Activated CD4-positive, alpha-beta memory T cell treated with anti-CD3 and anti-CD28 coated beads, Interleukin-2, amount 10 ng/mL, durations not matched to agents 7 days and 5 days (primary cell): Measurements from ENCODE around the gene TLR3. TPM values are rescaled to one million over a fixed set of nuclear protein-coding genes. Genes with fewer than 3 reads are reported as not detected.

Experiments used
- CTCF ChIA-PET: fragments of 350-600 bp; sonication (Branson Sonifier 250); formaldehyde crosslinking; loops from one replicate; lab custom pipeline; 2021; ENCODE audit warnings: antibody characterized with exemption, inconsistent platforms; lab: Charles Lee
- POLR2A ChIA-PET: fragments of 350-600 bp; sonication (Branson Sonifier 250); formaldehyde crosslinking; loops from one replicate; lab custom pipeline; 2021; ENCODE audit warnings: antibody characterized with exemption; lab: Charles Lee
- DNase-seq: peaks from one replicate; pipeline ENCODE4 v3.0.0-alpha.2; 2020
- H3K27ac Mint-ChIP-seq: one replicate; pipeline ENCODE4 v1.8.0; 2021; ENCODE audit warnings: mild to moderate bottlenecking, mixed read lengths
- H3K27me3 Mint-ChIP-seq: one replicate; pipeline ENCODE4 v1.8.0; 2021; ENCODE audit warnings: mixed read lengths
- H3K36me3 Mint-ChIP-seq: one replicate; pipeline ENCODE4 v1.8.0; 2021; ENCODE audit warnings: low read depth, mixed read lengths
- H3K4me1 Mint-ChIP-seq: one replicate; pipeline ENCODE4 v1.8.0; 2021; ENCODE audit warnings: mixed read lengths
- H3K4me3 Mint-ChIP-seq: one replicate; pipeline ENCODE4 v1.8.0; 2021; ENCODE audit warnings: mild to moderate bottlenecking, mixed read lengths
- H3K9me3 Mint-ChIP-seq: one replicate; pipeline ENCODE4 v1.8.0; 2021; ENCODE audit warnings: mixed read lengths
- total RNA-seq, 2 experiments: library from RNA; stranded (reverse); gene quantifications; one replicate each; pipeline ENCODE4 v1.2.3, GENCODE V29; 2021

The TLR3 gene
- total RNA-seq, 2 experiments from 2014 or later, result 2.2 to 3.3 TPM

DNA sequence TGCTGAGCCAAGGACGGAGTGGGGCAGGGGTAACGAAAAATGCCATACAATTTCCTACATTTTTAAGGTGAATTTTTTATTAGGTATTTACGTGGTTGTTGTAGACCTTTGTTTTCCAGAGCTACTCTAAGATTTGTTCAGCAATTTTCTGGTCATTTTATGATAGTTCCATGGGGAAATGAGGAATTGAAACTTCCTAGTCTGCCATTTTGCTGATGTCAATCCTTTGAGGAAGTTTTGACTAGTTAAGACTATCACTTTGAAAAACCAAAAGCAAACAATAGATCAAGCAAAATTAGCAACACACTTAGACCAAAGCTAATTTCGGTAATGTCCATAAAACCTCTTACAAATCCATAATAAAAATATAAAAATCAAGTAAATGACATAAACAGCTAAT, 7.0 kb upstream of the TLR3 start:
- peaks cover 16% of the 10 kb centered on the region for H3K27me3 Mint-ChIP-seq
- no peak for DNase-seq
- no peak overlapping the region for H3K4me3 Mint-ChIP-seq
- H3K4me1 Mint-ChIP-seq, result peaks cover 10% of the 10 kb centered on the region
- POLR2A ChIA-PET, result no interaction called here
- no peak overlapping the region for H3K27ac Mint-ChIP-seq
- H3K9me3 Mint-ChIP-seq, result peaks cover 5% of the 10 kb centered on the region
- peaks cover 2% of the 10 kb centered on the region for H3K36me3 Mint-ChIP-seq
- CTCF ChIA-PET, result interaction anchor here (1.5 kb wide), 1 partner anchor 24 kb away, joined by 4 read pairs; no protein-coding TSS in a partner anchor

DNA sequence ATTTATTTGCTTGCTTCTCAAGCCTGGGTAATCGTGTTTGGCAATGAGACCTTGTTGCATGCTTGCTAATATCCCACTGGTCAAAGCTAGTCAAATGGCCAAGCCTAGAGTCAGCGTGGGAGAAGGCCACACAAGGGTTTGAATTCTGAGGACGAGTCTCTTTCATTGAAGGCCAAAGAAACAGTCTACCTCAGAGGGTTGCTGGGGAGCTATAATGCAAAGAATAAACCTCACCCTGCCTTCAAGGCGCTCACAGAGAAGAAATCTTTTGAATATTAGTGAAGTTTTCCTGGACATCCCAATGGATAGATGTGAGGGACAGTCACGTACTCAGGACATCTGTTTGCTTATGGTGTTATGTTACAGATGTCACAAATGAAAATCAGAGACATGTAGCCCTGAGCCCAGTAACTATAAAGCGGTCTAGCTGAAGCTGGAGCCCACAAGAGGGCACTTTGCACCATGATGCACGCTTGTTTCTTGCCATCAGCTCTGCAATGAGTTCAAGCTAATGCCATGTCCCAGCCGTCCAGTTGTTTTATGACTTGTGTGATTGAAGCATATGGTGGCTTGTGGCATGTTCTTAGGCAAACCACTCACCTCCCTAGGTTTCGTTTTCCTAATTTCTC, 1.1 kb upstream of the TLR3 start:
- peaks cover 5% of the 10 kb centered on the region for H3K27me3 Mint-ChIP-seq
- no peak overlapping the region for H3K27ac Mint-ChIP-seq
- H3K36me3 Mint-ChIP-seq, result no peaks in the 10 kb centered on the region
- CTCF ChIA-PET, result interaction anchor here (0.8 to 3.2 kb wide), 8 partner anchors 9 to 136 kb away, joined by 3 to 37 read pairs (median 6); partner anchors contain the start of gene CYP4V2
- H3K9me3 Mint-ChIP-seq, result no peaks in the 10 kb centered on the region
- no peak overlapping the region for H3K4me3 Mint-ChIP-seq
- POLR2A ChIA-PET, result interaction anchor here (2.4 kb wide), 1 partner anchor 124 kb away, joined by 12 read pairs; the partner anchor contains the start of gene CYP4V2
- peak; percentile 51 for DNase-seq
- H3K4me1 Mint-ChIP-seq, result peaks cover 15% of the 10 kb centered on the region

DNA sequence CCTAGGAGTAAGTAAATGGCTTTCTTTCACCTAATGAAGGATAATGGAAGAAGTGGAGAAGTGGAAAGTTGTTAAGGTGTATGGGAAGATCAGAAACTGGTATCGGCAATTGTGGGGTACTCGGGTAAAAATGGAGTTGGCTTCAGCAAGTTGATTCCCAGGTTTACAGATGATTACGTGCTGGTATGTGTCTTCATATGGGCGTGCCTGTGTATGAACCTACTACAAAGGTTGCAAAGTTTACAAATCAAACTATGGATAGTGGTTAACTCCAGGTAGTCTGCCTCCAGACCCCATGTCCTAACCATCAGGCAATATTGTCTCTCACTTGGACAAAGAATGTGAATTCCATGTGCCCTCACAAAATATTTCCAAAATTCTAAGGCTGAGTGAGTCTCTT, 773 bp downstream of the TLR3 start:
- POLR2A ChIA-PET, result no interaction called here
- no peaks in the 10 kb centered on the region for H3K36me3 Mint-ChIP-seq
- no peaks in the 10 kb centered on the region for H3K9me3 Mint-ChIP-seq
- peak overlapping the region; percentile 69 for H3K4me3 Mint-ChIP-seq
- CTCF ChIA-PET, result interaction anchor here (3.1 to 3.2 kb wide), 2 partner anchors 67 to 122 kb away, joined by 21 to 37 read pairs; partner anchors contain the start of gene CYP4V2
- no peak overlapping the region for H3K27ac Mint-ChIP-seq
- peaks cover 2% of the 10 kb centered on the region for H3K27me3 Mint-ChIP-seq
- H3K4me1 Mint-ChIP-seq, result peaks cover 15% of the 10 kb centered on the region
- DNase-seq, result no peak

DNA sequence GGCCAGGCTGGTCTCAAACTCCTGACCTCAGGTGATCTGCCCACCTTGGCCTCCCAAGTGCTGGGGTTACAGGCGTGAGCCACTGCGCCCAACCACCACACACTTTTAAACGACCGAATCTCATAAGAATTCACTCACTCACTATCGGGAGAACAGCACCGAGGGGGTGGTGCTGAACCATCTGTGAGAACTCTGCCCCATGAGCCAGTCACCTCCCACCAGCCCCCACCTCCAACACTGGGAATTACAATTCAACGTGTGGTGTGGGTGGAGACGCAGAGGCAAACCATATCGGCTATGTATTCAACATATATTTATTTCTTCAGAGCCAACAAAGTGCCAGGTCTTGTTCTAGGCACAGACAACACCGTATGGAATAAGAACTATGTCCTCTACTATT, 3.6 kb downstream of the TLR3 start:
- ChIA-PET CTCF (no interaction called here), POLR2A (no interaction called here)
- H3K27ac Mint-ChIP-seq, result no peak overlapping the region

DNA sequence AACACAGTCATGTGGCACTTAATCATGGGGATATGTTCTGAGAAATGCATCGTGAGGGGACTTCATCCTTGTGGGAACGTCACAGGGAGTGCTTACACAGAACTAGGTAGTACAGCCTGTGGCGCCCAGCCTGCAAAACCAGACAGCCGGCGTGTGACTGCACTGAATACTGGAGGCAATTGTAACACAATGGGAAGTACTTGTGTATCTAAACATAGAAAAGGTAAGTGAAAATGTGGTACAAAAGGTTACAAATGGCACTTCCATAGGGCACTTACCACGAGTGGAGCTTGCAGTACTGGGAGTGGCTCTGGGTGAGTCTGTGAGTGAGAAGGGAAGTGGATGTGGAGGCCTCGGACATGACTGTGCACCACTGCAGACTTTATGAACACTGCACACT, 5.2 kb downstream of the TLR3 start:
- POLR2A ChIA-PET, result no interaction called here
- Mint-ChIP-seq H3K27me3 (no peaks in the 10 kb centered on the region), H3K4me3 (no peak overlapping the region), H3K36me3 (no peaks in the 10 kb centered on the region), H3K9me3 (no peaks in the 10 kb centered on the region), H3K27ac (no peak overlapping the region), H3K4me1 (peaks cover 8% of the 10 kb centered on the region)
- no peak for DNase-seq
- CTCF ChIA-PET, result no interaction called here

More for the DNA sequence above, 3.6 kb downstream of the TLR3 start:
- Mint-ChIP-seq H3K36me3 (no peaks in the 10 kb centered on the region), H3K4me3 (no peak overlapping the region), H3K9me3 (no peaks in the 10 kb centered on the region), H3K27me3 (no peaks in the 10 kb centered on the region), H3K4me1 (peaks cover 14% of the 10 kb centered on the region)
- no peak for DNase-seq

DNA sequence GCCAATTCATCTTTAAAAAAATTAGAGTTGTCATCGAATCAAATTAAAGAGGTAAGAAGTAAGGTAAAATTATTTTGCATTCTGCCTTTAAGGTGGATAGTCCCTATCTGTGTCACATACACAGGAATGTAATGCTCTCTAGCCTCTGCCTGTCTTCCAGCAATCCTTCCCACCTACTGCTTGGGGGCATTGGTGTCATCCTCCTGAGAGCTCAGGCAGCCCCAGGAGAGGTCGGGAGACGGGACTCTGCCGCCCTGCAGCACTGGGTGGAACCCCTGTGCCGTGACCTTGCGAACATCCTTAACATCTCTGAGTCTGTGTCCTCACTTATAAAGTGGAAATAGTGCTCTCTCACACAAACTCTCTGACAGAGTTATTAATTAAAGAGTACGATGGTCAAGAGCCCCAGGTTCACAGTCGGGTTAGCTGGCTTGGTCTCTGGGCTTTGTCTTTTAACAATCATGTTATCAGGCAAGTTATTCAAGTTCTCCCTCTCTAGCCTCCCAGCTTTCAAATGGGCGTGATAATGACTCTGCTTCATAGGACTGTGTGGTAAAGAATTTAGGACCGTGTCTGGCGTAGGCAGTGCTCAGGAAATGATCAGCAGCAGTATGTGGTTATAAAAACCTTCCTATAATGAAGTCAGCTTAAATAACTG, 10.2 kb downstream of the TLR3 start:
- H3K4me1 Mint-ChIP-seq, result no peaks in the 10 kb centered on the region
- H3K36me3 Mint-ChIP-seq, result no peaks in the 10 kb centered on the region
- no peak for DNase-seq
- no peak overlapping the region for H3K27ac Mint-ChIP-seq
- no peaks in the 10 kb centered on the region for H3K9me3 Mint-ChIP-seq
- ChIA-PET CTCF (interaction anchor here (1.1 kb wide), 1 partner anchor 12 kb away, joined by 3 read pairs; no protein-coding TSS in a partner anchor), POLR2A (no interaction called here)
- H3K4me3 Mint-ChIP-seq, result no peak overlapping the region
- no peaks in the 10 kb centered on the region for H3K27me3 Mint-ChIP-seq

DNA sequence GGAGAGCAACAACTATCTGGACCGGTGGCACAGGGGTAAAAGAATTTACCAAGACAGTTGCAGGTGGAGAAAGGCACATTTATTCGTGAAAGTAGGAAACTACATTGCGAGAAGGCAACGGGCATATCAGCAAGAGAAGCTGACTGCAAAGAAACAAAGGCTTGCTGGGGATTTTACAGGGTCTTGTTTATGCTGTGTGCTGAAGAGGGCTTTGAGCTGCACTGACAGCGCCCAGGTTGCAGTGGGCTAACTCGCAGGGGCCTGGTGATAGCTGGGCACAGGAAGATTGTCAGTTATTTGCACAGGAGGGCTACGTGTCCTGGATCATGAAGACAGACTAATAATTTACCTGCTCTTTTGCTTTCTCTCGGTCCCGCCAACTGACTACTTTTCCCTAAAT, 10.7 kb downstream of the TLR3 start:
- no peaks in the 10 kb centered on the region for H3K9me3 Mint-ChIP-seq
- POLR2A ChIA-PET, result no interaction called here
- no peak overlapping the region for H3K27ac Mint-ChIP-seq
- no peak for DNase-seq
- H3K4me3 Mint-ChIP-seq, result no peak overlapping the region
- CTCF ChIA-PET, result interaction anchor here (1.1 kb wide), 1 partner anchor 13 kb away, joined by 3 read pairs; no protein-coding TSS in a partner anchor
- H3K4me1 Mint-ChIP-seq, result no peaks in the 10 kb centered on the region
- no peaks in the 10 kb centered on the region for H3K27me3 Mint-ChIP-seq
- H3K36me3 Mint-ChIP-seq, result no peaks in the 10 kb centered on the region

DNA sequence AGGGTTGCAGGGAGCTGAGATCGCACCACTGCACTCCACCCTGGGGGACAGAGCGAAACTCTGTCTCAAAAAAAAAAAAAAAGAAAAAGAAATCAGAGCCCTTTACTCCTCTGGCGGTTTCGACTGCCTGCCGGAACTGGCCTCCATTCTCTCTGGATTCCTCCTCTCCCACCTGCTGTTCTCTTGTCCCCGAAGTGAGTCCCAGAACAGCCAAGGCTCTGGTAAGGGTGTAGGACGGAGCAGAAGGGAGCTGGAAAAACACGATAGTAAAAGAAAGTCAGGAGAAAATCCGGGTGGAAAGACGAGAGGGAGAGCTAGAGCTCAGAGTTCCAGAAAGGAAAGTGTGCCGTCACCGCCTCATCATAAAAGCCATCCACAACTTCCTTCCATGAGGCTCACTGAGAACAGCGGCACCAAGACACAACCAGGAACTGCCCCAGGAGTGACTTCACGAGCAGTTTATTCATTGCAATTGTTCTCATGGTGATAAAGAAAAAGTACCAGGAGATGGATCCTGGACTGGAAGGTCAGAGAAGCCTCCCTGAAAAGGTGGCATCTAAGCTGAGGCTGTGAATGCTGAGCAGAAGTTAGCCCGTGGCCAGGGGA, 12.3 kb downstream of the TLR3 start:
- Mint-ChIP-seq H3K27ac (no peak overlapping the region), H3K4me1 (no peaks in the 10 kb centered on the region), H3K36me3 (no peaks in the 10 kb centered on the region), H3K27me3 (no peaks in the 10 kb centered on the region), H3K9me3 (no peaks in the 10 kb centered on the region), H3K4me3 (no peak overlapping the region)
- ChIA-PET CTCF (no interaction called here), POLR2A (no interaction called here)
- DNase-seq, result no peak

DNA sequence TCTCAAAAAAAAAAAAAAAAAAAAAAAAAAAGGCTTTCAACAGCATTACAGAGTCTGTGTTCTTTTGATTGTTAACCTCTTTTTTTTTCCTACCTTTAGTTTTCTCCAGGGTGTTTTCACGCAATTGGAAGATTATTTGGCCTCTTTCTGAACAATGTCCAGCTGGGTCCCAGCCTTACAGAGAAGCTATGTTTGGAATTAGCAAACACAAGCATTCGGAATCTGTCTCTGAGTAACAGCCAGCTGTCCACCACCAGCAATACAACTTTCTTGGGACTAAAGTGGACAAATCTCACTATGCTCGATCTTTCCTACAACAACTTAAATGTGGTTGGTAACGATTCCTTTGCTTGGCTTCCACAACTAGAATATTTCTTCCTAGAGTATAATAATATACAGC, 13.3 kb downstream of the TLR3 start:
- no peaks in the 10 kb centered on the region for H3K27me3 Mint-ChIP-seq
- H3K36me3 Mint-ChIP-seq, result no peaks in the 10 kb centered on the region
- H3K27ac Mint-ChIP-seq, result no peak overlapping the region
- no peaks in the 10 kb centered on the region for H3K9me3 Mint-ChIP-seq
- H3K4me3 Mint-ChIP-seq, result no peak overlapping the region
- POLR2A ChIA-PET, result no interaction called here
- CTCF ChIA-PET, result no interaction called here
- H3K4me1 Mint-ChIP-seq, result no peaks in the 10 kb centered on the region
- no peak for DNase-seq

DNA sequence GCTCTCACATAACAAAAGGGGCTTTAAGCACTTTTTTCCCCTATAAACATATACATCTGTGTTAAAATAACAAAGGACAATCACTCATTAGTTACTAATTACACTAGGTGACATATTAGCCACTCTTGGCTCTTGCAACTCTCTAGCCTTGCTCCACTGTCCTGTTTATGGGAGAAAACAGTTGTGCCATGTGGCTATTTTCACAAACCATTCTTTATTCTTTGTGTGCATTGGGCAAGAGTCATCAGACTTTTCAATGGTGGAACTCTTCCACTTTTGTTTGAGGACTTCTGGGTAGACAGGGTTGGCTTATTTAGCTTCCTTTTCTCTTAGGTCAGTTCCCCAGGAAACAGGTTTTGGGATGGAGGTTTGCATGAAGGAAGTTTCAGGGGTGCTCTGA, 19.6 kb downstream of the TLR3 start:
- ChIA-PET POLR2A (no interaction called here), CTCF (no interaction called here)
- Mint-ChIP-seq H3K27me3 (peaks cover 2% of the 10 kb centered on the region), H3K4me3 (no peak overlapping the region), H3K9me3 (no peaks in the 10 kb centered on the region), H3K4me1 (no peaks in the 10 kb centered on the region), H3K27ac (no peak overlapping the region), H3K36me3 (no peaks in the 10 kb centered on the region)
- DNase-seq, result no peak

DNA sequence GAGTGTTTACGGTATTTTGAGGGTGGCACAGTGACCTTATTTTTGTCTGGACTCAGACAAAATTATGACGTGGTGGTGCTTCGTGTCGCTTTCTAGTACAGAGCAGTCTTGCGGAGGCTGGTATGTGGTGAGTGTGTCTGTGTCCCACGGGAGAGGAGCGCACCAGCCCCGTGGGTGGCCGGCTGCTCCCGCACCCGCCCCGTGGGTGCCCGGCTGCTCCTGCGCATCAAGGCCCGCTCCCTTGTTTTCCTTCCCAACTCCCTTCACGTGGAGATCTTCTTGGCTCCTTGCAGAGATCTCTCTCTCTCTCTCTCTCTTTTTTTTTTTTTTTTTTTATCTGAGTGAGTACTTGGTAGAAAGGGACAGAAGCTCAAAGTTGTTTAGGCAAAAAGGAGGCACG, 23.3 kb downstream of the TLR3 start:
- no peak overlapping the region for H3K4me3 Mint-ChIP-seq
- DNase-seq, result no peak
- no peak overlapping the region for H3K27ac Mint-ChIP-seq
- ChIA-PET POLR2A (no interaction called here), CTCF (no interaction called here)
- peaks cover 2% of the 10 kb centered on the region for H3K27me3 Mint-ChIP-seq
- no peaks in the 10 kb centered on the region for H3K4me1 Mint-ChIP-seq
- no peaks in the 10 kb centered on the region for H3K36me3 Mint-ChIP-seq
- H3K9me3 Mint-ChIP-seq, result no peaks in the 10 kb centered on the region

DNA sequence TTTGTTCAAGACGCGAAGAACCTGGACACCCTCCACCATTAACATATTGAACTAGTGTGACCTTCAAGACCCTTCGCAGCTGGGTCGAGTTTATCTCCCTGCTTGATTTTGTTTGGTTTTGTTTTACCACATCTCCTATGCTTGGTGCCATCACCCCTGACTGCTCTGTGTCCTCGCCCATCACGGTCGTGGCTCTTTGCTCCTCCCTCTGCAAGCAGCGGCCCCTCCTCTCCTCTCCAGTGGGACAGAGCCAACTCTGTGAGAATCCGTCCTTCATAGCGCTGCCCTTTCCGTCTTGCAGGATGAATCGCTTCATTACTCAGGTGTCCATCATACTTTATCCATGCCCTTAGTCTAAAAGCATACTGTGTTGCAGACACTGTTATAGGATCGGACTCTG, 26.4 kb downstream of the TLR3 start:
- no peak overlapping the region for H3K4me3 Mint-ChIP-seq
- H3K9me3 Mint-ChIP-seq, result no peaks in the 10 kb centered on the region
- no peak overlapping the region for H3K27ac Mint-ChIP-seq
- DNase-seq, result no peak
- no peaks in the 10 kb centered on the region for H3K4me1 Mint-ChIP-seq
- peaks cover 2% of the 10 kb centered on the region for H3K27me3 Mint-ChIP-seq
- no peaks in the 10 kb centered on the region for H3K36me3 Mint-ChIP-seq
- POLR2A ChIA-PET, result no interaction called here
- CTCF ChIA-PET, result no interaction called here

DNA sequence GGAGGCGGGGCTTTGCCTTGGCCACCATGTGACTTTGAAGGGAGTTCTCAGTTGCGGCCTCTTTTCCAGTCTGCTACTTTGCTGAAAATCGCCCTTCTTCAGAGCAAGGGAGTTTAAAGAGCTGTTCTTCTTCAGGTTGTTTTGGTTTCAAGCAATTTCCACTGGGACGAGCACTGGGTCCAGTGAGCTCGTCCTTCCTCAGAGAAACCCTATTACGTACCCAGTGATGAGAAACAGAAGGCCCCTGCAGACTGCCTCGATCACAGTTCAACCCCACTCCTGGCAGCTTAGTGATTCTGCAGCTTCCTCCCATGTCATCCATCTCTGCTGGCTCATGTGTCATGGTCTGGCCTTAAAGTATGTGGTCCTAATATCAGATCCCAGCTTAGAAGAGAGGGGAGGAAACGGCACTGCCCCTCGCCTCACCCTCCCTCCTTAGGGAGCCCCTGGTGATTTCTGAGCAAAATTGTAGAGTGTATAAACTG, 27.8 kb downstream of the TLR3 start:
- DNase-seq, result no peak
- Mint-ChIP-seq H3K4me1 (no peaks in the 10 kb centered on the region), H3K36me3 (no peaks in the 10 kb centered on the region), H3K4me3 (no peak overlapping the region), H3K27me3 (peaks cover 2% of the 10 kb centered on the region), H3K9me3 (no peaks in the 10 kb centered on the region), H3K27ac (no peak overlapping the region)
- CTCF ChIA-PET, result no interaction called here
- POLR2A ChIA-PET, result no interaction called here
